SK-N-SH treated with all-trans-retinoic acid at 6 μM for 48 hours (cell line): ENCODE data around the gene TOP1.

Experiments used
- ATAC-seq: fragments of 200-7000 bp; cut with Tn5 transposase; 3 replicates; pipeline ENCODE4 v1.9.1; 2020; ENCODE audit warnings: mild to moderate bottlenecking, moderate library complexity
- ARNTL ChIP-seq: fragments of 450-650 bp; formaldehyde crosslinking; IDR thresholded peaks from 2 replicates; pipeline ENCODE4 v1.5.0; 2020; ENCODE audit warnings: low read depth, mild to moderate bottlenecking, moderate library complexity, borderline replicate concordance
- BACH2 ChIP-seq: fragments of 250-450 bp; sonication (Bioruptor Pico); IDR thresholded peaks from 2 replicates; pipeline ENCODE4 v1.9.0; 2021; ENCODE audit warnings: mild to moderate bottlenecking, borderline replicate concordance
- CREB5 ChIP-seq: fragments of 250-450 bp; sonication (Bioruptor Pico); IDR thresholded peaks from 2 replicates; pipeline ENCODE4 v1.5.1; 2020; ENCODE audit warnings: low read depth, mild to moderate bottlenecking, moderate library complexity
- CSRNP3 ChIP-seq: fragments of 250-450 bp; sonication (Bioruptor Pico); IDR thresholded peaks from 2 replicates; pipeline ENCODE4 v1.5.1; 2021; ENCODE audit warnings: mild to moderate bottlenecking, moderate library complexity
- ESRRG ChIP-seq: fragments of 250-450 bp; sonication (Bioruptor Pico); IDR thresholded peaks from 2 replicates; pipeline ENCODE4 v1.6.1; 2021; ENCODE audit warnings: mild to moderate bottlenecking
- ISL1 ChIP-seq: fragments of 250-450 bp; sonication (Bioruptor Pico); IDR thresholded peaks from 2 replicates; pipeline ENCODE4 v2.1.2; 2022; ENCODE audit warnings: mild to moderate bottlenecking, moderate library complexity
- OSR1 ChIP-seq: fragments of 250-450 bp; sonication (Bioruptor Pico); IDR thresholded peaks from 2 replicates; pipeline ENCODE4 v1.8.0; 2022; ENCODE audit warnings: moderate library complexity, mild to moderate bottlenecking, inconsistent platforms
- PATZ1 ChIP-seq: fragments of 250-450 bp; sonication (Bioruptor Pico); IDR thresholded peaks from 2 replicates; pipeline ENCODE4 v1.8.0; 2020; ENCODE audit warnings: mild to moderate bottlenecking, moderate library complexity, borderline replicate concordance
- POU6F1 ChIP-seq: fragments of 250-450 bp; sonication (Bioruptor Pico); IDR thresholded peaks from 2 replicates; pipeline ENCODE4 v1.8.0; 2021; ENCODE audit warnings: low read depth, mild to moderate bottlenecking, moderate library complexity, borderline replicate concordance
- PPARA ChIP-seq: fragments of 250-450 bp; sonication (Bioruptor Pico); IDR thresholded peaks from 2 replicates; pipeline ENCODE4 v1.5.0; 2020; ENCODE audit warnings: mild to moderate bottlenecking, borderline replicate concordance
- RARB ChIP-seq: fragments of 250-450 bp; sonication (Bioruptor Pico); IDR thresholded peaks from 2 replicates; pipeline ENCODE4 v1.8.0; 2021; ENCODE audit warnings: mild to moderate bottlenecking, moderate library complexity
- SNAI2 ChIP-seq: fragments of 250-450 bp; sonication (Bioruptor Pico); IDR thresholded peaks from 2 replicates; pipeline ENCODE4 v1.5.0; 2020; ENCODE audit warnings: mild to moderate bottlenecking, moderate library complexity
- TCF4 ChIP-seq: fragments of 250-450 bp; sonication (Bioruptor Pico); IDR thresholded peaks from 2 replicates; pipeline ENCODE4 v1.8.0; 2021; ENCODE audit warnings: mild to moderate bottlenecking, moderate library complexity, borderline replicate concordance
- TSHZ2 ChIP-seq: fragments of 250-450 bp; sonication (Bioruptor Pico); IDR thresholded peaks from 2 replicates; pipeline ENCODE4 v1.5.0; 2020; ENCODE audit warnings: mild to moderate bottlenecking, moderate library complexity
- ZC3H10 ChIP-seq: fragments of 250-450 bp; sonication (Bioruptor Pico); IDR thresholded peaks from 2 replicates; pipeline ENCODE4 v1.5.1; 2021; ENCODE audit warnings: mild to moderate bottlenecking, moderate library complexity
- ZFP3 ChIP-seq: fragments of 250-450 bp; sonication (Bioruptor Pico); IDR thresholded peaks from 2 replicates; pipeline ENCODE4 v1.5.0; 2020; ENCODE audit warnings: mild to moderate bottlenecking, moderate library complexity
- ZFP30 ChIP-seq: fragments of 450-650 bp; formaldehyde crosslinking; IDR thresholded peaks from 2 replicates; pipeline ENCODE4 v1.5.0; 2022; ENCODE audit warnings: mild to moderate bottlenecking, moderate library complexity
- ZNF565 ChIP-seq: fragments of 450-650 bp; formaldehyde crosslinking; conservative IDR thresholded peaks from 2 replicates; pipeline ENCODE4 v1.5.0; 2020; ENCODE audit warnings: low read depth, mild to moderate bottlenecking, moderate library complexity
- ZNF70 ChIP-seq: fragments of 450-650 bp; formaldehyde crosslinking; IDR thresholded peaks from 2 replicates; pipeline ENCODE4 v1.5.0; 2020; ENCODE audit warnings: mild to moderate bottlenecking, moderate library complexity
- ZNF8 ChIP-seq: fragments of 450-650 bp; formaldehyde crosslinking; IDR thresholded peaks from 2 replicates; pipeline ENCODE4 v1.5.0; 2020; ENCODE audit warnings: mild to moderate bottlenecking, moderate library complexity

TOP1 gene

GRCh38 chr20:41063442-41063841 lies 34.8 kb downstream of the TOP1 start (continued):
- TF ChIP-seq CREB5 (CRISPR knock-in tag), result no peak
- no peak for TF ChIP-seq PATZ1 (CRISPR knock-in tag)
- no peak for TF ChIP-seq CSRNP3 (CRISPR knock-in tag)
- TF ChIP-seq ISL1 (CRISPR knock-in tag), result no peak
- no peak for TF ChIP-seq PPARA (CRISPR knock-in tag)
- no peak for TF ChIP-seq ARNTL
- no peak for TF ChIP-seq OSR1 (CRISPR knock-in tag)

- no peak for TF ChIP-seq TCF4 (CRISPR knock-in tag)
- no peak for TF ChIP-seq ARNTL
- no peak for TF ChIP-seq PATZ1 (CRISPR knock-in tag)
- TF ChIP-seq ZNF70 (CRISPR knock-in tag), result no peak
- TF ChIP-seq ESRRG, result no peak
- no peak for TF ChIP-seq ISL1 (CRISPR knock-in tag)
- TF ChIP-seq ZNF8 (CRISPR knock-in tag), result no peak
- no peak for TF ChIP-seq ZFP30
- no peak for TF ChIP-seq ZFP3
- TF ChIP-seq RARB (CRISPR knock-in tag), result no peak
- TF ChIP-seq TSHZ2 (CRISPR knock-in tag), result no peak
- TF ChIP-seq BACH2 (CRISPR knock-in tag), result no peak
- TF ChIP-seq ZNF565, result no peak
- no peak for TF ChIP-seq POU6F1 (CRISPR knock-in tag)
- TF ChIP-seq SNAI2 (CRISPR knock-in tag), result no peak
- TF ChIP-seq CSRNP3 (CRISPR knock-in tag), result no peak
- TF ChIP-seq OSR1 (CRISPR knock-in tag), result no peak
- no peak for TF ChIP-seq ZC3H10 (CRISPR knock-in tag)
- TF ChIP-seq, all 23 proteins: peak for 0
- no peak for ATAC-seq
Measured at GRCh38 chr20:41064377-41064776, 35.8 kb downstream of the TOP1 start.
